SK-N-SH (cell line): ENCODE measurements around the gene COL5A1. TPM values are rescaled to one million over a fixed set of nuclear protein-coding genes. Genes with fewer than 3 reads are reported as not detected.

Experiments
- CTCF ChIA-PET: fragments of 300-600, 350-600 bp; formaldehyde crosslinking; extraction: SDS; loops from one replicate; lab custom pipeline; 2021; lab: Yijun Ruan, JAX
- POLR2A ChIA-PET: fragments of 350-600 bp; sonication (Branson Sonifier 250); formaldehyde crosslinking; extraction: SDS; loops from one replicate; lab custom pipeline; 2020; ENCODE audit warnings: antibody characterized with exemption, inconsistent platforms; lab: Yijun Ruan, JAX
- DNase-seq: peaks from one replicate; pipeline ENCODE4 v3.0.0; 2012
- H2AFZ ChIP-seq: fragments of 200-600 bp; sonication (generic); 2 replicates; pipeline ENCODE4 v1.8.1; 2016; ENCODE audit warnings: antibody characterized with exemption, mild to moderate bottlenecking, low read depth
- H3F3A ChIP-seq: fragments of 200-600 bp; sonication (generic); replicated peaks from 2 replicates; pipeline ENCODE3; 2016; ENCODE audit warnings: antibody characterized with exemption, mild to moderate bottlenecking; ENCODE audit not compliant: insufficient read depth
- H3K27ac ChIP-seq, 2 experiments: fragments of 200-500 bp in 1 of 2; fragments of 200-600 bp in 1 of 2; sonication (Bioruptor generic) in 1 of 2; sonication (generic), shearing (Covaris generic) in 1 of 2; 2 replicates each; pipeline versions ENCODE4 v1.5.1 to v1.6.1; 2014 to 2016; ENCODE audit warnings: low read depth in 2 of 2, inconsistent platforms in 1 of 2, low read length in 1 of 2, mild to moderate bottlenecking in 1 of 2, mixed read lengths in 1 of 2
- H3K27me3 ChIP-seq: fragments of 200-600 bp; sonication (generic), shearing (Covaris generic); 2 replicates; pipeline ENCODE4 v1.6.1; 2016; ENCODE audit warnings: mixed run types; ENCODE audit not compliant: insufficient read depth
- H3K36me3 ChIP-seq, 2 experiments: fragments of 200-500 bp in 1 of 2; fragments of 200-600 bp in 1 of 2; sonication (Bioruptor generic) in 1 of 2; sonication (generic) in 1 of 2; replicated peaks in 1 of 2; 2 replicates each; pipeline versions ENCODE3 to v1.5.1; 2014 to 2016; ENCODE audit warnings: low read length in 1 of 2, mild to moderate bottlenecking in 1 of 2; ENCODE audit not compliant: insufficient read depth in 2 of 2, control insufficient read depth in 1 of 2
- H3K4me1 ChIP-seq, 2 experiments: fragments of 200-500 bp in 1 of 2; fragments of 200-600 bp in 1 of 2; sonication (Bioruptor generic) in 1 of 2; sonication (generic), shearing (Covaris generic) in 1 of 2; 2 replicates each; pipeline versions ENCODE4 v1.5.1 to v1.6.1; 2014 to 2016; ENCODE audit warnings: low read depth in 1 of 2, low read length in 1 of 2, mixed run types in 1 of 2; ENCODE audit not compliant: insufficient read depth in 2 of 2, control insufficient read depth in 1 of 2
- H3K4me2 ChIP-seq: fragments of 200-600 bp; sonication (generic), shearing (Covaris generic); 2 replicates; pipeline ENCODE4 v1.6.1; 2017; ENCODE audit warnings: mixed run types
- H3K4me3 ChIP-seq, 2 experiments: fragments of 200-500 bp in 1 of 2; fragments of 200-600 bp in 1 of 2; sonication (Bioruptor generic) in 1 of 2; sonication (generic), shearing (Covaris generic) in 1 of 2; 2 replicates each; pipeline versions ENCODE4 v1.5.1 to v1.8.1; 2014 to 2016; ENCODE audit warnings: low read depth in 2 of 2, inconsistent platforms in 1 of 2, low read length in 1 of 2, mild to moderate bottlenecking in 1 of 2, mixed read lengths in 1 of 2, moderate library complexity in 1 of 2
- H3K79me2 ChIP-seq: fragments of 200-600 bp; sonication (generic); 2 replicates; pipeline ENCODE4 v1.8.1; 2017; ENCODE audit warnings: mild to moderate bottlenecking; ENCODE audit not compliant: insufficient read depth
- H3K9ac ChIP-seq: fragments of 200-600 bp; sonication (generic); 2 replicates; pipeline ENCODE4 v1.6.1; 2017; ENCODE audit warnings: mixed run types
- H3K9me2 ChIP-seq: fragments of 200-600 bp; sonication (generic); 2 replicates; pipeline ENCODE4 v1.6.1; 2017; ENCODE audit warnings: mixed run types
- H3K9me3 ChIP-seq: fragments of 200-600 bp; sonication (generic); 2 replicates; pipeline ENCODE4 v1.6.1; 2017; ENCODE audit warnings: mixed run types, mild to moderate bottlenecking, moderate library complexity
- H4K20me1 ChIP-seq: fragments of 200-600 bp; sonication (generic); 2 replicates; pipeline ENCODE4 v1.6.1; 2017; ENCODE audit warnings: mild to moderate bottlenecking, mixed run types; ENCODE audit not compliant: insufficient read depth
- CHD2 ChIP-seq: fragments of 150-350 bp; IDR thresholded peaks from 2 replicates; pipeline ENCODE4 v1.6.1; 2018; ENCODE audit warnings: low read length; ENCODE audit not compliant: partially characterized antibody
- EZH2phosphoT487 ChIP-seq: fragments of 200-600 bp; sonication (generic); IDR thresholded peaks from 2 replicates; pipeline ENCODE4 v1.6.1; 2017; ENCODE audit warnings: low read depth, mixed run types, mild to moderate bottlenecking, antibody characterized with exemption, moderate library complexity, borderline replicate concordance
- GATA2 ChIP-seq: sonication (generic); formaldehyde crosslinking; IDR thresholded peaks from 2 replicates; pipeline ENCODE4 v1.5.0; 2020; ENCODE audit warnings: mild to moderate bottlenecking, missing genetic modification reagents
- MEF2A ChIP-seq: IDR thresholded peaks from 2 replicates; pipeline ENCODE4 v1.4.0; 2012; ENCODE audit warnings: low read depth, borderline replicate concordance
- REST ChIP-seq: IDR thresholded peaks from 2 replicates; pipeline ENCODE4 v1.6.1; 2012; ENCODE audit warnings: mild to moderate bottlenecking, low read depth, low read length, moderate library complexity
- RFX5 ChIP-seq: IDR thresholded peaks from 2 replicates; pipeline ENCODE4 v1.6.1; 2012; ENCODE audit warnings: mild to moderate bottlenecking, improper control_type of control experiment, low read length
- SMC3 ChIP-seq: IDR thresholded peaks from 2 replicates; pipeline ENCODE4 v1.6.1; 2012; ENCODE audit warnings: low read depth, low read length, improper control_type of control experiment
- USF2 ChIP-seq: fragments of 150-350 bp; IDR thresholded peaks from 2 replicates; pipeline ENCODE4 v1.6.1; 2017; ENCODE audit warnings: antibody characterized with exemption, low read length, low read depth, borderline replicate concordance
- YY1 ChIP-seq: IDR thresholded peaks from 2 replicates; pipeline ENCODE4 v1.4.0; 2012; ENCODE audit warnings: low read depth, mild to moderate bottlenecking
- WGBS: methylation state at CpG from one replicate; pipeline ENCODE4 v1.1.6; 2017; ENCODE audit warnings: low lambda C conversion rate; 5-methylcytosine and 5-hydroxymethylcytosine counted together
- polyA plus RNA-seq, 3 experiments: library from polyadenylated mRNA; depleted of rRNA; stranded (reverse); fragments of >200 nt; gene quantifications; 2 replicates each; pipeline ENCODE4 v1.2.3, GENCODE V29; 2012
- TF ChIP-seq, protein P1 (sequence below): fragments of 150-350 bp; IDR thresholded peaks from 2 replicates; pipeline ENCODE4 v1.6.1; 2016; ENCODE audit warnings: mild to moderate bottlenecking, low read depth, low read length
- TF ChIP-seq, protein P2 (sequence below): fragments of 200-600 bp; sonication (generic); IDR thresholded peaks from 2 replicates; pipeline ENCODE4 v1.6.1; 2017; ENCODE audit warnings: antibody characterized with exemption, mild to moderate bottlenecking, moderate library complexity

The COL5A1 gene
- polyA plus RNA-seq, 1 of the 3 experiments (the other 2 are of a cell fraction) = 73.8 TPM

DNA sequence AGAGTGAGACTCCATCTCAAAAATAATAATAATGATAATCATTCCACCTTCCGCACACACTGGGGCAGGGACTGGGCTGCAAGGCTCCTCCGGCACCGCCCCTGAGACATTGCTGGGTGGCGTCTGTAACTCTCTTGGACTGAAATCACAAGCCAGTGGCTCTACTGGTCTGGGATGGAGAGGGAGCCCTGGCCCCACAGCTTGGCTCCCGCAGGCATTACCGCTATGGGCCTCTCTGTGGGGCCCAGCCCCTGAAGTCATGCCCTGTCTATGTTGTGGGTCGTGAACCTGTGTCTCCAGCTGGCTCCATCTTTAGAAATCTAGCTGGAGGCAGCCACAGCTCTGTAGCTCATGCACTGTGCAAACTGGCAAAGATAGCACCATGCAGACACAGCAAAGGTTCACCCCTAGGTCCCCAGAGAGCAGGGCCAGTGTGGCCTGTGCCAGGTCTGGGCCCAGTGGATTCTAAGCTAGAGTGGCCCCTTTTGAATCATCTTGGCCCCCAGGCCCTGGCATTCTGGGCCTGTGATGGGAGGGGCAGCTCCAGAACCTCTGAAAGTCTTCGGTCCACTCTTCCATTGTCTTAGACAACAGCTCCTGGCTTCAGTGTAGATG is 36.1 kb upstream of the COL5A1 start:
- H3K9me2 ChIP-seq = no peaks in the 10 kb centered on the region
- no peaks in the 10 kb centered on the region for H3K36me3 ChIP-seq
- H3K27me3 ChIP-seq = no peaks in the 10 kb centered on the region
- ChIA-PET CTCF (interaction anchor here (1.3 kb wide), 1 partner anchor 84 kb away, joined by 3 read pairs; no protein-coding TSS in a partner anchor), POLR2A (no interaction called here)
- H3K79me2 ChIP-seq = no peaks in the 10 kb centered on the region
- no peak overlapping the region; a peak in 1 of 4 replicates for H3K27ac ChIP-seq
- 0 out of 4 replicates have a peak, but pooled peaks cover 0 to 6% of the 10 kb centered on the region in 2 experiments for H3K4me1 ChIP-seq
- H3K4me2 ChIP-seq = no peak overlapping the region
- H3K9me3 ChIP-seq = no peaks in the 10 kb centered on the region
- no peak for TF ChIP-seq YY1
- H2AFZ ChIP-seq = no peak overlapping the region
- H3F3A ChIP-seq = peaks cover 23% of the 10 kb centered on the region
- no peak overlapping the region for H3K9ac ChIP-seq
- no peak overlapping the region for H3K4me3 ChIP-seq
- WGBS = 62% methylated on average over 4 of the region's 8 CpGs
- DNase-seq = no peak
- H4K20me1 ChIP-seq = no peaks in the 10 kb centered on the region

DNA sequence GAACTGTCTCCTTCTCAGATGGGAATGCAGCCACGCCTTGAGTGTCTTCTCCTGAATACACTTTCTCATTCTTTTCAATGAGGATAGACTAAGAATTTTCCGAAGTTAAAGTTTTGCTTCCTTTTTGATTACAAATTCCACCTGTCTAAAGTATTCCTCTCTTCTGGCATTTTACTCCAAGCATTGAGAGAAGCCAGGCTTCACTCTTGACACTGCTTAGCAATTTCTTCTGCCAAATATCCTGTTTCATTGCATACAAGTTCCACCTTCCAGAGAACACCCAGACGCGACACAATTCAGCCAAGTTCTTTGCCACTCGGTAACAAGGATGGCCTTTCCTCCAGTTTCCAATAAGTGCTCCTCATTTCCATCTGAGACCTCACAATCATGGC is 35.6 kb upstream of the COL5A1 start:
- Histone ChIP-seq H3K27ac (no peak overlapping the region; a peak in 1 of 4 replicates), H3K79me2 (no peaks in the 10 kb centered on the region), H3K27me3 (no peaks in the 10 kb centered on the region), H3K9ac (no peak overlapping the region), H3K9me3 (no peaks in the 10 kb centered on the region), H4K20me1 (no peaks in the 10 kb centered on the region), H2AFZ (no peak overlapping the region), H3K4me3 (no peak overlapping the region), H3F3A (peaks cover 23% of the 10 kb centered on the region), H3K9me2 (no peaks in the 10 kb centered on the region), H3K36me3 (no peaks in the 10 kb centered on the region), H3K4me2 (no peak overlapping the region), H3K4me1 (0 out of 4 replicates have a peak, but pooled peaks cover 0 to 6% of the 10 kb centered on the region in 2 experiments)
- TF ChIP-seq REST (no peak), USF2 (no peak), MEF2A (no peak), EZH2phosphoT487 (no peak), YY1 (no peak), CHD2 (no peak), SMC3 (no peak), GATA2 (CRISPR knock-in tag) (no peak), RFX5 (no peak)
- TF ChIP-seq, protein P1, sequence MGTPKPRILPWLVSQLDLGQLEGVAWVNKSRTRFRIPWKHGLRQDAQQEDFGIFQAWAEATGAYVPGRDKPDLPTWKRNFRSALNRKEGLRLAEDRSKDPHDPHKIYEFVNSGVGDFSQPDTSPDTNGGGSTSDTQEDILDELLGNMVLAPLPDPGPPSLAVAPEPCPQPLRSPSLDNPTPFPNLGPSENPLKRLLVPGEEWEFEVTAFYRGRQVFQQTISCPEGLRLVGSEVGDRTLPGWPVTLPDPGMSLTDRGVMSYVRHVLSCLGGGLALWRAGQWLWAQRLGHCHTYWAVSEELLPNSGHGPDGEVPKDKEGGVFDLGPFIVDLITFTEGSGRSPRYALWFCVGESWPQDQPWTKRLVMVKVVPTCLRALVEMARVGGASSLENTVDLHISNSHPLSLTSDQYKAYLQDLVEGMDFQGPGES = no peak
- TF ChIP-seq, protein P2, sequence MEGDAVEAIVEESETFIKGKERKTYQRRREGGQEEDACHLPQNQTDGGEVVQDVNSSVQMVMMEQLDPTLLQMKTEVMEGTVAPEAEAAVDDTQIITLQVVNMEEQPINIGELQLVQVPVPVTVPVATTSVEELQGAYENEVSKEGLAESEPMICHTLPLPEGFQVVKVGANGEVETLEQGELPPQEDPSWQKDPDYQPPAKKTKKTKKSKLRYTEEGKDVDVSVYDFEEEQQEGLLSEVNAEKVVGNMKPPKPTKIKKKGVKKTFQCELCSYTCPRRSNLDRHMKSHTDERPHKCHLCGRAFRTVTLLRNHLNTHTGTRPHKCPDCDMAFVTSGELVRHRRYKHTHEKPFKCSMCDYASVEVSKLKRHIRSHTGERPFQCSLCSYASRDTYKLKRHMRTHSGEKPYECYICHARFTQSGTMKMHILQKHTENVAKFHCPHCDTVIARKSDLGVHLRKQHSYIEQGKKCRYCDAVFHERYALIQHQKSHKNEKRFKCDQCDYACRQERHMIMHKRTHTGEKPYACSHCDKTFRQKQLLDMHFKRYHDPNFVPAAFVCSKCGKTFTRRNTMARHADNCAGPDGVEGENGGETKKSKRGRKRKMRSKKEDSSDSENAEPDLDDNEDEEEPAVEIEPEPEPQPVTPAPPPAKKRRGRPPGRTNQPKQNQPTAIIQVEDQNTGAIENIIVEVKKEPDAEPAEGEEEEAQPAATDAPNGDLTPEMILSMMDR = no peak
- ChIA-PET CTCF (no interaction called here), POLR2A (no interaction called here)
- no peak for DNase-seq
- WGBS = 87% methylated on average over 5 of the region's 5 CpGs
